ENCODE results near the gene STK39.

Gene STK39

DNA sequence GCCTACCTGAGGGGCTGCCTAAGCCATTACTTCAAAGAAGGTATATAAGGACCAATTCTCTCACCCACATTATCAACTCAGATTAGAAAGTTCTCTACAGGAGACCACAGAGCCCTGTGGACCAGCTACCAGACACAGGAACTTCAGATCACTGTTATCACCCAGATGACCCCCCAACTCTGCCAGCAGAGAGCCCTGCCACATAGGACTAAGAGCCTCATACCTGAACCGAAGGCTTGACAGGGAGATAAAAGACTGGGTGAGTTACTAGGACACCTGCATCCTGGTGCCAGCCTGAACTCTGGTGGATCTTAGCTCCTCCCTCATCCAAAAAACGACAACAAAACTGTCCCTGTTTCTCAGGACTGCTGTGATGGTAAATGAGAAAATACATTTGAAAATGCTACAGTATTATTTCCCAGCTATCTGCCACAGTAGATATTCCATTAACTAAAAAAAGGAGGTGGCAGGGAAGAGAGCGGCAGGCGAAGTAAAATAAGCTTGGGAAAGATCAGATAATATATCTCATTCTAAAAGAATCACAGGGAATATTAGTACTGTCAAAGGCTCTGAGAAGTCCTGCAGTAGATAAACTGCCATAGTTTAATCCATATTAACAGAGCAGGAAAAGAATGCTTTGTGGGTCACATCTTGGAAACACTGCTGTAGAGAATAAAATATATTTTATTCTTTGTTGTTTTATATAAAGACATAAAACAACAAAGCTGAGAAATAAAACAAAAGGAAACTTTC, 79.7 kb downstream of the STK39 start:
- peaks cover 0 to 7% (median 0%) of the 10 kb centered on the region in 3 donors for H3K36me3 ChIP-seq
- TF ChIP-seq, protein P1, sequence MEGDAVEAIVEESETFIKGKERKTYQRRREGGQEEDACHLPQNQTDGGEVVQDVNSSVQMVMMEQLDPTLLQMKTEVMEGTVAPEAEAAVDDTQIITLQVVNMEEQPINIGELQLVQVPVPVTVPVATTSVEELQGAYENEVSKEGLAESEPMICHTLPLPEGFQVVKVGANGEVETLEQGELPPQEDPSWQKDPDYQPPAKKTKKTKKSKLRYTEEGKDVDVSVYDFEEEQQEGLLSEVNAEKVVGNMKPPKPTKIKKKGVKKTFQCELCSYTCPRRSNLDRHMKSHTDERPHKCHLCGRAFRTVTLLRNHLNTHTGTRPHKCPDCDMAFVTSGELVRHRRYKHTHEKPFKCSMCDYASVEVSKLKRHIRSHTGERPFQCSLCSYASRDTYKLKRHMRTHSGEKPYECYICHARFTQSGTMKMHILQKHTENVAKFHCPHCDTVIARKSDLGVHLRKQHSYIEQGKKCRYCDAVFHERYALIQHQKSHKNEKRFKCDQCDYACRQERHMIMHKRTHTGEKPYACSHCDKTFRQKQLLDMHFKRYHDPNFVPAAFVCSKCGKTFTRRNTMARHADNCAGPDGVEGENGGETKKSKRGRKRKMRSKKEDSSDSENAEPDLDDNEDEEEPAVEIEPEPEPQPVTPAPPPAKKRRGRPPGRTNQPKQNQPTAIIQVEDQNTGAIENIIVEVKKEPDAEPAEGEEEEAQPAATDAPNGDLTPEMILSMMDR (IDR thresholded peaks at IDR 0.05) = no peak
- no peak overlapping the region for H3K4me3 ChIP-seq
- intact Hi-C loops (cut with DNase I; ENCODE audit: low total_unique reads) = no loop called here
- DNase-seq = no peak
- no peak overlapping the region for H3K27ac ChIP-seq
- H3K9me3 ChIP-seq = no peaks in the 10 kb centered on the region
- no peaks in the 10 kb centered on the region for H3K27me3 ChIP-seq
- H3K4me1 ChIP-seq = no peaks in the 10 kb centered on the region

DNA sequence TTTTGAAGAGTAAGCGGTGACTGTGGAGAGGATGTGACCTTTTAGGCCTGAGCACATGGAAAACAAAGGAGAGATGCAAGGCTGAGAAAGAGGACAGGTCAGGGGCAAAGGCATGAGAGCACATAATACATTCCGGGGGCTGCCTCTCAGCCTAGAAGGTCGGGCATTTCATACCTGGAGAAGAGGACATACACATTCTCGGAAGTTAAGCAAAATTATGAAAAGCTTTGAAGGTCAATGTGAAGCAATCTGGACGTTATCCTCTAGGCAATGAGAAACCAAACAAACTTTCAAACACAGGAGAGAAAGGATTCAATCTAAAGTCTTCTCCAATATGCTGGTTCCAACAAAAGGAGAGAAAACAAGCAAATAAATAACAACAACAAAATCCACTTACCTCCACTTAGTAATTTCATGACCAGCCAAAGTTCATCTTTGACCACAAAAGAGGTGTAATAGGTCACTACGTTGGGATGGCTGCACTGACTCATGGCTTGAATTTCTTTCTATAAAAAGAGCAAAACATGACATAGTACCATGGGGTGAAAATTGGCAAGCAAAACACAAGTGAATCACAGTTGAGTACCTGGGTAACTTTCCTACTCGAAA, 80.4 kb downstream of the STK39 start:
- H3K4me3 ChIP-seq = no peak overlapping the region
- DNase-seq = no peak
- intact Hi-C loops (cut with DNase I; ENCODE audit: low total_unique reads) = no loop called here
- no peaks in the 10 kb centered on the region for H3K27me3 ChIP-seq
- H3K9me3 ChIP-seq = no peaks in the 10 kb centered on the region
- no peak overlapping the region for H3K27ac ChIP-seq
- TF ChIP-seq, protein P1 (IDR thresholded peaks at IDR 0.05) = no peak
- H3K36me3 ChIP-seq = peaks cover 0 to 7% (median 0%) of the 10 kb centered on the region in 3 donors
- H3K4me1 ChIP-seq = no peaks in the 10 kb centered on the region

DNA sequence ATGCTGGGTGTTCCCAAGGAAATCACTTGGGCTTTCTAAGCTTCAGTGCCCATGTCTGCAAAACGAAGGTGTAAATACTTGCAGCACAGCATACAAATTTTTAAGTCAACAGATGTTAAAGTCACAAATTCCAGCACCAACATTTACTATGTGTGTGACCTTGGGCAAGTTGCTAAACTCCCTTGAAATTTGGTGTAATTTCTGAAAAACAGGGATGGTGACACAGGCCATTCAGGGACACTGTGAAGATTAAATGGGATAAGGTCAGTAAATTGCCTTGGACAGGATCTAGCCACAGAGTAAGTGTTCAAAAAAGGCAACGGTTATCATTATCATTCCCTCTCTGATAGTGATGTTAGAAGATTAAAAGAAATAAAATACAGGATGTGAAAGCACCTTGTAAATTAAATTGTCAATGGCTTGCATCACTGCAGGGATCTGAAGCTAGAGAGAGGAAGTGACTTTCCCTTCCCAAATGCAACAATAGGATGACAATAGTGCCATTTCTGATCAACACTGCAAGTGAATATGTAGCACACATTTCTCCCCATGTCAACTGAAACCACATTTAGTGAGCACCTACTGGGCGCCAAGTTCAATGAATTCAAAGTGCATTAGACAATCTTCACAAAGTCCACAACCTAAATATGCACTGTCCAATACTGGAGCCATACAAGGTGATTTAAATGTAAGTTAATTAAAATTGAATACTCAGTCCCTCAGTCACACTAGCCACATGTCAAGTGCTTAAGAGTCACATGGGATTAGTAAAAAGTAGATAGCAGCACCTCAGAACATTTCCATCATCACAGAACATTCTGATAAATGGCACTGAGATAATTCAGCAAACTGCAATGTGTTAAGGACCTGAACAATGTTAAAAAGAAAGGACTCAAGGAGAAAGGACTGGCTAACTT, 81.2 kb downstream of the STK39 start:
- no peak for DNase-seq
- H3K9me3 ChIP-seq = no peaks in the 10 kb centered on the region
- no peaks in the 10 kb centered on the region for H3K4me1 ChIP-seq
- intact Hi-C loops (cut with DNase I; ENCODE audit: low total_unique reads) = no loop called here
- TF ChIP-seq, protein P1 (IDR thresholded peaks at IDR 0.05) = no peak
- no peaks in the 10 kb centered on the region for H3K27me3 ChIP-seq
- H3K27ac ChIP-seq = no peak overlapping the region
- no peak overlapping the region for H3K4me3 ChIP-seq
- peaks cover 0 to 7% (median 0%) of the 10 kb centered on the region in 3 donors for H3K36me3 ChIP-seq

DNA sequence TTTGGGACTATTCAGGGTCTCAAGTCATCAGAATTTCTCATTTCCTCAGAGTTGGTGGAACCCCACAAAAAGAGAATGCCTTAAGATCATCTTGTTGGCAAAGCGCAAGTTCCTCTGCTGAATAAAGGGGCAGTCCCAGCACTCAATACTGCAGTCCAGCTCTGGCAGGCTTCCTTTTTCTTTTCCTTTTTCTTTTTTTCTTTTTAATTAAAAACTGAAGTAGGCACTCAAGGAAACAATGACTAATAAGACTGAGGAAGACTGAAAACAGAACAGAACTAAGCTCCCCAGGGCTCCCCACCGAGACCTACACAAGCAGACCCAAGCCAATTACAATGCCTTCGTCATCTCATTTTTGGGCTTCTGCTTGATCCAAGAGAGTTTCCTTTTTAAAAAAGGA, 82.0 kb downstream of the STK39 start:
- intact Hi-C loops (cut with DNase I; ENCODE audit: low total_unique reads) = no loop called here
- H3K4me3 ChIP-seq = no peak overlapping the region
- peaks cover 0 to 7% (median 4%) of the 10 kb centered on the region in 3 donors for H3K36me3 ChIP-seq
- no peaks in the 10 kb centered on the region for H3K4me1 ChIP-seq
- no peak overlapping the region for H3K27ac ChIP-seq
- DNase-seq = no peak
- no peaks in the 10 kb centered on the region for H3K9me3 ChIP-seq
- TF ChIP-seq, protein P1 (IDR thresholded peaks at IDR 0.05) = no peak
- H3K27me3 ChIP-seq = no peaks in the 10 kb centered on the region

DNA sequence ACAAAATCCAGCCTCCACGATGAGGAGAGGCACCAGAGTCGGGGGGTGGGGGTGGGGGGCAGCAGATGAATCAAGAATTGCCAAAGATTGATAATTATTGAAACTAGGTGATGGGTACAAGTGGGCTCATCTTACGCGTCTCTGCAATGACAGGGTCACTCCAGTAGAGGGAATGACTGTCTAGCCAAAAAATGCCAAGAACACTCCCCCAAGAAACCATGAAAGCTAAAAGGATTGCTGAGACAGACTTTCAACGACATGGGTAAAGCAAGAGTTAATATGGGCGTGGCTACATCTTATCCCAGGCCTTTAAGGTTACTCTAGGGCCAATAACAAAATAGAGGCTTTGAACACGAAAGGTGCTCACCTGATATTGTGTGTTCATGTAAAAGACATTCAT, 86.5 kb downstream of the STK39 start:
- no peak for DNase-seq
- H3K4me3 ChIP-seq = no peak overlapping the region
- H3K9me3 ChIP-seq = no peaks in the 10 kb centered on the region
- H3K36me3 ChIP-seq = peaks cover 0 to 7% (median 4%) of the 10 kb centered on the region in 3 donors
- TF ChIP-seq, protein P1 (IDR thresholded peaks at IDR 0.05) = no peak
- intact Hi-C loops (cut with DNase I; ENCODE audit: low total_unique reads) = no loop called here
- H3K4me1 ChIP-seq = no peaks in the 10 kb centered on the region
- H3K27me3 ChIP-seq = no peaks in the 10 kb centered on the region
- H3K27ac ChIP-seq = no peak overlapping the region
